HG03025 (cell line): Measurements from ENCODE around the gene PTPRR.

Experiments
- ATAC-seq: cut with Tn5 transposase; IDR thresholded peaks from one replicate; pipeline ENCODE4 v1.9.1; 2021; ENCODE audit warnings: mild to moderate bottlenecking, moderate library complexity; ENCODE audit not compliant: unreplicated experiment, low FRiP score

PTPRR gene

DNA sequence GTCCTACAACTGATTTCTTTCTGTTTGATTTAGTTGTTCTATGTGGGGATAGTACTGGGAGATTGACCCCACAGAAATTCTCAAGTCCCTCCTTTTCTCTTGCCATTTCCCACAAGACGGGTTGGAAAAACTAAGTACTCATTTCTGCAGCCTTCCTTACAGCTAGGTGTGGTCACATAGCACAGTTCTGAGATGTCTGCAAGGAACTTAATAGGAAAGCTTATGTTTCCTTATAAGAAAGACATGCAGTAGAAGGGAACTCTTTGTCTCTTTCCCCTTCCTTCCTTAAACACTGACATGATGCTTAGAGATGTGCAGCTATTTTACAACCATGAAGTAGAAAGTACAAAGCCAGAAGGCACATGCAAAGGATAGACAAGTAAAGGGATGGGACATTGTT lies 113.7 kb downstream of the PTPRR start:
- ATAC-seq: no peak

DNA sequence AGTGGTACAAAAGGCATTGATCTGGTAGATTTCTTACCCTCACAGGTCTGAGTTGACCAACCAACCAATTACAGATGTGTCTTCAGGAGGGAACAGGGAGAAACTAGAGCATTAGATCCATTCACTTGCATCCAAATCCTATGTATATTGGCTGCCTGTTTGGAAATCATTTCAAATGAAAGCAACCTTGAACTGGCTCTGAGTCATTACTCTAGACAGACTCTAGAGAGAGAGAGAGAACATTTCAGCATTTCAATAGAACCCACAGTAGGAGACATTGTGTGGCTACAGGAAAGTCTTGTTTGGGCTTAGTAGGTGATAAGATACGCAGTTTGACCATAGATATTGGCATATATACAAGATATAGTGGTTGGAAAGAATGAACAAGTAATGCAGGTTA lies 114.5 kb downstream of the PTPRR start:
- ATAC-seq: no peak

GRCh38 chr12:70798016-70798783 lies 122.3 kb downstream of the PTPRR start:
- no peak for ATAC-seq

DNA sequence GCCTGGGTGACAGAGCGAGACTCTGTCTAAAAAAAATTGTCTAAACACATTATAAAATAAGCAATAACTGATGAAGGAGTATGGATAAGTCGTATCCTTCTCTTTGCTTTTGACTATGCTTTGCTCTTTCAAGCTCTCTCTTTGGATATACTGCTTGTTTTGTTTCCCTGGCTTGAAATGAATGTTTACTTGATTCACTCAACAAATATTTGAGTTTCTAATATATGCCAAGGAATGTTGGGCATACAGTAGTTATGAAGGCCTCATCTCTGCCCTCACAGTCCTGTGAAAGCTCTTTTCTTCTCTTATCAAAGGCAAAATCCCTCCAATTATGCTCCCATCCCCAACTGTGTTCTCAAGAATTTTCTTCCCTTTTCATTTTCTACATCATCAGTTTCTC lies 123.5 kb downstream of the PTPRR start:
- no peak for ATAC-seq

GRCh38 chr12:70795608-70796007 lies 124.9 kb downstream of the PTPRR start:
- no peak for ATAC-seq

DNA sequence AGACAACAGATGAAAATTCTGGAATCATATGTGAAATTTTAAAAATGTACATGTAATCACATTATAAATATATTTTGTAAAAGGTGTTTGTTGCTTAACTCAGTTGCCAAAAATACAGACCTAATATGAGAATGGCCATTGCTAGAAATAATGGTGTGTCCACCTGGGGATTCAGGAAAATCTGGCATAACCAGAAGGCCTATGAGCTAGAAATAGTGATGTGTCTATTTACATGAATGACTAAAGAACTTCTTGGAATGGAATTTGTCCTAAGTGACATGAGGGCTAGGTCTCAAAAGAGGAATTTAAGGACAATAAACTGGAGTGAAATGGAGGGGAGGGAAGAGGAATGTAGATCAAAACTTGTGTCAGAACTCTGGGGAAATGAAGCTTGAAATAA lies 126.4 kb downstream of the PTPRR start:
- no peak for ATAC-seq

DNA sequence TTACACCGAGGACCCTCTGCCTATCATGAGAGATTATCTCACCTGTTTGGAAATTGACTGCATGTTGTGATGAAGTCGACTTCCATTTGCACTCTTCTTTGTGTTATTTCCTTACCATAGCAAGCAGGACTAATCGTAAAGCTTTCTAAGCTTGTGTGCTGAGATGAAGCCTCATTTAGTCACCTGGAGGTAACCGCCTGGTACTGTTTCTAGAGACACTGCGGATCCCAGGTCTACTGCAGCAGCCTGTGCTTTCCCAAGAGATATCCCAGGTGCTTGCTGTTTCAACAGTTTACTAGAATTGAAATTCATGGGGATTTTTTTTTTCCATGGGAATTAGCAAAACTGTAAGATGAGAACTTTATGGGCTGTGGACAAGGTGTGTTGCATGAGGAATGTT lies 131.8 kb downstream of the PTPRR start:
- no peak for ATAC-seq

GRCh38 chr12:70787612-70788011 lies 132.9 kb downstream of the PTPRR start:
- ATAC-seq: no peak

GRCh38 chr12:70785896-70786295 lies 134.6 kb downstream of the PTPRR start:
- ATAC-seq: no peak

DNA sequence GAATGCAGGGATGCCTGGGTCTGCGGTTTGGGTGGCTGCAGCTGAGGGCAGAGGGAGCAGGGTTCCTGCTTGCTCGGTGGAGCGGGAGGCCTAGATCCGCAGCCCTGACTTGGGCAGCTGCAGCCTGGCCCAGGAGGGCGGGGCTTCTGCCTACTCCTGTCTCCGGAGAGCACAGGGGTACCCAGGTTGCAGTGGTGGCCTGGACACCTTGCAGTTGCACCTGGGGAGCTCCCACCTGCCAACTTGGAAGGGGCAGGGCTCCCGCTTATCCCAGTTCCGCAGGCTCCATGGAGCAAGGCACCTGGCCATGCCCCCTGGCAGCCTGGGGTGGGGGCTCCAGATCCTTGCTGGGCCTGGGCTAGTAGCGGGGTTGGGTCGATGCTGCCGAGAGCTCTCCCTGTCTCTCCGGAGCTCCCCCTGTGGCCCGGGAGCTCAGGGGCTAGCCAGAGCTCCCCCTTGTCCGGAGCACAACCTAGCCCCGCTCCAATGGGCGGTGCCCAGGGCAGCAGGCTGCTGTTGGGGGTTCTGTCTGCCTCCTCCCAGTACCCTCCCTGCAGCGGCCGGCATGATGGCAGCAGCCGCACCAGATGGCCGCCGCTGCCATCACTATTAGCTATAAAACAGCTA lies 136.4 kb downstream of the PTPRR start:
- no peak for ATAC-seq

DNA sequence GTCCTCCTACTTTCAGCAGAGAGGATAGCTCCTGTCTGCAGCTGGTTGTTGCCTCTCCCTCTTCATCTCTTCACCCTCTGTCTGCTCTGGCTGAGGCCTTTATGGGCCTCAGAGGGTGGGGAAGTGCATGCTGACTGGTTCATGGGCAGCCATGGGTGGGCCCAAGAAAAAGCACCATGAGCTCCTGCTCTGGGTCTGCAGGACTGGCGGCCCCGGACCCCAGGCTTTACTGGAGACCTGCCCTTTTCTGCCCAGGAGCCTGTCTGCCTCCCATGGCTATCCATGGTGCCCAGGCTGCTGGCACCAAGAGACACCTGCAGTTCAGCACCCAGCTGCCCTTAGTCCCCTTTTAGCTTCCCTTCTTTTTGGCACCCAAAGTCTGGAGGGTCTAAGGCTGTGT lies 137.1 kb downstream of the PTPRR start:
- no peak for ATAC-seq

GRCh38 chr12:70779250-70779649 lies 141.3 kb downstream of the PTPRR start:
- no peak for ATAC-seq

DNA sequence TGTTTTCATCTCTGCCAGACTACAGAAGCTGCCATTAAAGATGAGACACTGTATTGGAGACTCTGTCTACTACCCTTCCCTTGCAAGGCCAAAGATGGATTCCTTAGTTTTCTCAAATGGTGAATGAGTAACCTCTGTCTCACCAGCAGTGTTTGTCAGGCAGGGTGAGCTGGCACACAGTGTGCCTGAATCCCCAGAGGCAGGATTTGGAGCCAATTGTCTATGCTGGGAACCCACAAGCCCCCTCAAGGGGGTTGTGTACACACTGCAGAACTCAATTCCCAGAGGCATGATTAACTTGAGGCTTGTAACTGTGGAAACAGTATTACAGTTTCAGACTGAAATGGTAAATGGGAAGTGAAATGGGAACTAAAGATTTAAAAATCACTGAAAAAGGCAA lies 146.5 kb downstream of the PTPRR start:
- ATAC-seq: no peak

DNA sequence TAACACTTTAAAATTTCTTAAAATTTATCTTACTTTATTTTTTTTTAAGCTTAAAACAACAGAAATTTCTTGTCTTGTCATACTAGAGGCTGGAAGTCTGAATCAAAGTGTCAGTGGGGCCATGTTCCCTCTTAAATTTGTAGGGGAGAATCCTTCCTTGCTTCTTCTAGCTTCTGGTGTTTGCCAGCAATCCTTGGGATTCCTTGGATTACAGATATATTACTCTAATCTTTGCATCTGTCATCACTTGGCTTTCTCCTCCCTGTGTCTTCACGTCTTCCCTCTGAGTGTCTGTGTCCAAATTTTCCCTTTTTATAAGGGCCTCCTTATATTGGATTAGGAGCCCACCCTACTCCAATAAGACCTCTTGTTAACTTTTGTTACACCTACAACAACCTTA lies 147.7 kb downstream of the PTPRR start:
- ATAC-seq: no peak

GRCh38 chr12:70771581-70771980 lies 149.0 kb downstream of the PTPRR start:
- no peak for ATAC-seq

DNA sequence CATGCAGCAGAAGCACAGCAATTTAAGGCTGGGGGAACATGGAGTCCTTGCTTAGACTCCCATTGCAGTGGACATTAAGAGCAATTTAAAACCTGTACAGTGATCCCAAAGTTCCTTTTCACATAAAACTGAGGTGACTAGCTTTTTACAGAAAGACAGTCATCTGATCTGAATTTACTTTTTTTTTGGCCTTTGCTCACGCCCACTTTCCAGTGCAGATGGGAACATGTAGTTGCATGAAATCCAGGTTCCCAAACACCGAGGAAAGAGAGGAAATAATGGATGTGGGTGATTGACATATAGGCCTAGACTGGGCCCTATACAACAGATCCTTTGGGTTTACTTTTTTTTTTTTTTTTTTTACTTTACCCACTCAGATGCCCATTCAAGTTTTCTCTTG lies 156.9 kb downstream of the PTPRR start:
- ATAC-seq: no peak

DNA sequence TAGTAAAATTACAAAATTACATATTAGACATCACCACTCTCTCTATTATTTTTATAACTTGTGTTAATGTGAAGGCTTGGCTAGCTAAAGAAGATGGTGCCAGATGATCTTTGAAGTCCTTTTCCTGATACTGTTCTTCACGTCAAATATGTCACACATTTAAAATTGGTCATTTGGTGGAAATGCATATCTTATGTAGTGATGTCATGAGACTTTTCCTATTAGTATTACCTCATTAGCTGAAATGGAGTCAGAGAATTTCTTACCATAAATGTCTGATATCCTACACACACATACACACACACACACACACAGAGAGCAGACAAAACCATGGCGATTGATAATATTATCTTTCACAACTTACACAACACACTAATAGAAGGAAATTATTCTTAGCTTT lies 158.5 kb downstream of the PTPRR start:
- no peak for ATAC-seq

GRCh38 chr12:70759161-70759918 lies 161.2 kb downstream of the PTPRR start:
- no peak for ATAC-seq

DNA sequence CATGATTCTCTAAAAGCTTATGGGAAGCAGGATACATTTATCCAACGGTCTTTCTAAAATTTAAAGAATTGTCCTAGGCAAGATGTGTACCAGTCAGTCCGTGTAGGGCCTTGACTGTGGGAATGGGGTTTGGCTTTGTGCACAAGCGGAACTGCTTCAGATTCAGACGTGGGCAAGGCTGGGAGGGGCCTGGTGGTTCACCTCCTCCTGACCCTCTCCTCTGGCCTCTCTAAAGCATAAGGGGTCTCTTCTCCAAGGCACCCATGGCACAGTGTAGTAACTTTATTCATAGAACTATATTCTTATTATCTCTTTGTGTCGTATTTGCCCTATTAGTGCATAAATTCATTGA lies 162.1 kb downstream of the PTPRR start:
- ATAC-seq: no peak

DNA sequence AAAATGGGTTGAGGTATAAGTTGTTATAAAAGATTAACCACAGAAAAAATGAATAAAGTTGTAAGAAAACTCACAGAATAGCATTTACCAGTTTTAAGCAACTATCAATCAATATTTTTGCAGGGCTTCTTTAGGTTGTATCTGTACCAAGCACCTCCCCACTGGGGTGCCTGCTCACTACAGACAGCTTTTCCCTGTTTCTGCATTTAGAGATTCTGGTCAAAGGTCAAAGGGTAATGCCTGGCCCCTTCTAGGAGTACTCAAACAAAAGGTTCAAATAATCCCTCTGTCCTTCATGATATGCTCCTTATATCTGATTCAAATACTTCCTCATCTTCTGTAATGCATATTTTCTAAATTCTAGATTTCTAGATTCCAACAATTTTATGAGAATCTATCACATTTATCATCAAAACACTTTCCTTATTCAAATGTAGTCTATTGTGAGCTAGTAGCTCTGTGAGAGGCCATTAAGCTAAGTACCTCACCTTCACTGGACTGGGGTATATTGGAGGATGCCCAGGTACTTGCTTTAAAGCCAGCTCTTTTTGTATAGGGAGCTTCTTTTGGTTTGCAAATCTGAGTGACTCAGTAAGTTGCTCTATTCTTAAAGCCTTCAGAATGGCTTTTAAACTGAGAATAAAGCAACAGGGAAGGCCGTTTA lies 162.6 kb downstream of the PTPRR start:
- ATAC-seq: no peak

- ATAC-seq: no peak
Measured at GRCh38 chr12:70756791-70757190, 163.7 kb downstream of the PTPRR start.
